Superior temporal gyrus (tissue), 1 donor: ENCODE data around the gene TMEM52.

ENCODE experiments used
- DNase-seq: peaks from one replicate; pipeline ENCODE4 v3.0.0-alpha.2; 2016; ENCODE audit errors: extremely low spot score

Gene TMEM52

GRCh38 chr1:1914971-1915692 is 3.9 kb downstream of the TMEM52 start, which contains the start of gene CALML6:
CALML6 (plus strand) TSS chr1:1915260; CDS start chr1:1915281, 21 bp downstream.
- no peak for DNase-seq

DNA sequence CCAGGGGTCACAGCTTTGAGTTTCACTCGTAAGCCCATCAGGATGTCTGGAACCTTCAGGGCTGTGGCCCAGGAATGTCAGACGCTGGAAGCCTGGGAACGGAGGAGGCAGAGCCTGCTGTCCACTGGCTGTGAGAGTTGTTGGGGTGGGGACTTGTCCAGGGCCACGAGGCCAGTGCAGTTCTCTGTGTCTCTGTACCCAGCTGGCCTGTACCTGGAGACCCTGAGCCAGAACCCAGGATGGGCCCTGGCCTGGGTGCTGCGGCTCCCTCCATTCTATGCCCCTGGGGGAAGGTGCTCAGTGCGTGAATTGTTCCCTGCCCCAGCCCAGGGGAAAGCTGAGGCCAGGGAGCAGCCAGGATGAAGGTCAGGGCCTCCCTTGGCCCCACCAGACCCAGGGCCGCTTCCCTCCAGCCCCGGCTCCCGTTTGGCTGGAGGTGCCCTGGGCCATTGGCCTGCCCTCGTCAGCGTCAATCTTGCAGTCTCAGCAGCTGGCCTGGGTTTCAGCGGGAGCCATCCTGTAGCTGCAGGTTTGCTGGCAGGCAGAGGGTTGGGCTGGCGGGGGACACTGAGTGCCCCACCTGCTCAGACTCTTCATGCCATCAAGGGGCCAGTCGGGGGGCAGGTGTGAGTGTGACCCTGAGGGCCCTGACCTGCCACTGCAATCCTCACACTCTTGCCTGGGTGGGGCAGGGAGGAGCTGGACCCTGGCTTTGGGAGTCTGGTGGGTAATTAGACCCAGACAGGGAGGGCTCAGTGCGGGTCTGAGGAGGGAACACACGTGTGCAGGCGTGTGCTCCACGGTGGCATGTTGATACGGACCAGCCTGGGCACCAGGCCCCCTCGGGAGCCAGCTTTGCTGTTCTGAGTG is 4.7 kb downstream of the TMEM52 start:
- DNase-seq, result no peak

GRCh38 chr1:1911350-1912041 is 7.6 kb downstream of the TMEM52 start:
- DNase-seq, result no peak

- no peak for DNase-seq
Observed at GRCh38 chr1:1910651-1911331, 8.3 kb downstream of the TMEM52 start.

DNA sequence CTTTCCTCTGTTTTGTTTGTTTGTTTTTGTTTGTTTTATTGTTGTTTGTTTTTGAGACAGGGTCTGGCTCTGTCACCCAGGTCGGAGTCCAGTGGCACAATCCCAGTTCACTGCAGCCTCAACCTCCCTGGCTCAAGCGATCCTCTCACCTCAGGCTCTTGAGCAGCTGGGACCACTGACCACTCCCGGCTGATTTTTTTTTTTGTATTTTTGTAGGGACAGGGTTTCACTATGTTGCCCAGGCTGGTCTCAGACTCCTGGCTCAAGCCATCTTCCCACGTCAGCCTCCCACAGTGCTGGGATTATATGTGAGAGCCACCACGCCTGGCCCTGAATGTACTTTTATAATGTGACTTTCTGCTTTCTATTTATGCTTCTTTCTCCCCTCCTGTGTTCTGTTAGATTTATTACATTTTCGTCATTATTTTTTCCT is 9.0 kb downstream of the TMEM52 start:
- DNase-seq, result no peak

DNA sequence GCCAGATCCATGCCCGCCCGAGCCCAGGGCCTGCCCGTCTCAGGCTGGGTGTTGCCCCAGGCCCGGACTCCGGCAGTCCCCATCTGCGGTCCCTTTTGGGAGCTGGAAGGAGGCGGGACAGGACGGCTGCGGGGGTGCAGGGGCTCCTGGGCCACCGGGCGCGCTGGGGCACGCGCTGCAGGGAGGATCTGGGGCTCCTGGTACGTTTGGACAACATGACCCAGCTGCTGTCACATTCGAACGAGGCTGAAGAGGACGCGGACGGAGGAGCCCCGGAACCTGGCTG is 10.6 kb downstream of the TMEM52 start:
- no peak for DNase-seq

DNA sequence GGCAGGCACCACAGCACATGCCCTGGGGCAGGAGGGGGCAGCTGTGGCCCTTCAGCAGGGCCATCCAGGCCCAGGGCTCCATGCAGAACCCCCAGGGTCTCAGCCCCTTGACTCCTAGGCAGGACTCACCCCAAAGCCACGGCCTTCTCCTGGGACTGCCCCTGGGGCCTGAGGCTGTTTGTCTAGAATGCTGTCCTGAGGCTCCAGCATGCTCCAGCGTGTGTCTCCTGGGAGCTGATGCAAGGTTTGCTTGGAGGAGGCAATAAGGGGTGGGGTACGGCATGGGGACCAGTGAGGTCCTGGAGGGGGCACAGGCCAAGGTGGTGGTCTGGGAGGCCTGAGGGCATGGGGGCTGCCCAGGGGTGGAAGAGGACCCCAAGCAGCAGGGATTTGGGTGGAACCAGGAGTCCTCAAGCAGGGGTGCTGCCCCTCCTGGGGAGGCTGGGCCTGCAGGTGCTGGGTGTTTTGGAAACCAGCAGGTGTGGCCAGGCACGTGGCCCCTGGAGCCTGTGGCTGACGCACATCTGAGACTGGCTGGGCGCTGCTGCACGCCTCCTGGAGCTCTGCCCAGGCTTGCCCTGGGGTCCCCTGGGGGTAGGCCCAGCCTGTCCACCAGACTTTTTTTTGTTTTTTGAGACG is 11.9 kb downstream of the TMEM52 start:
- DNase-seq, result no peak

DNA sequence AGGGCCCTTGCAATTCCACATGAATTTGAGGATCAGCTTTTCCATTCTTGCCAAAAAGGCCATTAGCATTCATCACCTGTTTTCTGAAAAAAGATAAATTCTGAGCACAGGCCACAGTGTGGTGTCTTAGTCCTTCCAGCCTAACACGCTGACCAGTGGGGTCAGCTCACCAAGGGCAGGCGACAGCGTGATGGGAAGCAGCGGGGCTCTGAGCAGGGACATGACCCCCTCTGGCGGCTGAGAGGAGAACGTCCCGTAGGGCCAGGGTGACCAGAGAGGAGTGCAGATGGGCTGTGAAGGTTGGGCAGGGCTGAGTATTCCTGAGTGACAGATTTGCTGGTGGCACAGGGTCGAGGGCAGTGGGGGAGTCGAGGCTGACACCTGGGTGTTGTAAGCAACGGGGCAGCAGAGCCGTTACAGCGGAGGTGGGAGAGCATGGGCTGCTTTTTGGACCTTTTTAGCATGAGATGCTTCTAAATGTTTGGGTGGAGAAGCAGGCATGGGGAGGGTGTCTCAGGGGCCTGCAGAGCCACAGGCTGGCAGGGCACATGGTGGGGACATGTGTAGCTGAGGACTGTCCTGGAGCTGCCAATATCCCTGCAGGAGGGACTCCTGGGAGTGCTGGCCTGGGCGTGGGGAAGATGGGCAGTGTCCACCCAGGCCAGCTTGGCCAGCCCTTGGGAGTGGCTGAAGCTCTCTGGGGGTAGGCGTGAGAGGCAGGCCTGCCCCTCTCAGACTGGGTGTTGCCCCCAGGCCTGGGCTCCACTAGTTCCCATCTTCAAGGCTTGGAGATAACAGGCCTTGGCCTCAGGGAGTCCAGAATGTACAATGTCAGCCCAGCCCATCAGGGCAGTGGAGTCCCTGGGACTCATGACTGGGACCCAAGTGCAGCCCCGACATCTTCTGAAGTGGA is 12.6 kb downstream of the TMEM52 start:
- peak; percentile 89 for DNase-seq

DNA sequence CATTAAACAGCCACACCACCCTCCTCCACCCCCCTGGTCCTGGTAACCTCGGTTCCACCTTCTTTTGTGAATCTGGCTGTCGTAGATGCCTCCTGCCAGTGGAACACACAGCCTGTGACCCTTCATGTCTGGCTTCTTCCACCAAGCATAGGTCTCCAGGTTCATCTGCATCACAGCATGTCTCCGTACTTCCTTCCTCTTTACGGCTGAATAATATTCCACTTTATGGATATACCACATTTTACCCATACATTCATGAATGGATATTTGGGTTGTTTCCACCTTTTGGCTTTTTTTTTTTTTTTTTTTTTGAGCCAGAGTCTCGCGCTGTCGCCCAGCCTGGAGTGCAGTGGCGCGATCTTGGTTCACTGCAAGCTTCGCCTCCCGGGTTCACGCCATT is 15.9 kb downstream of the TMEM52 start:
- no peak for DNase-seq

DNA sequence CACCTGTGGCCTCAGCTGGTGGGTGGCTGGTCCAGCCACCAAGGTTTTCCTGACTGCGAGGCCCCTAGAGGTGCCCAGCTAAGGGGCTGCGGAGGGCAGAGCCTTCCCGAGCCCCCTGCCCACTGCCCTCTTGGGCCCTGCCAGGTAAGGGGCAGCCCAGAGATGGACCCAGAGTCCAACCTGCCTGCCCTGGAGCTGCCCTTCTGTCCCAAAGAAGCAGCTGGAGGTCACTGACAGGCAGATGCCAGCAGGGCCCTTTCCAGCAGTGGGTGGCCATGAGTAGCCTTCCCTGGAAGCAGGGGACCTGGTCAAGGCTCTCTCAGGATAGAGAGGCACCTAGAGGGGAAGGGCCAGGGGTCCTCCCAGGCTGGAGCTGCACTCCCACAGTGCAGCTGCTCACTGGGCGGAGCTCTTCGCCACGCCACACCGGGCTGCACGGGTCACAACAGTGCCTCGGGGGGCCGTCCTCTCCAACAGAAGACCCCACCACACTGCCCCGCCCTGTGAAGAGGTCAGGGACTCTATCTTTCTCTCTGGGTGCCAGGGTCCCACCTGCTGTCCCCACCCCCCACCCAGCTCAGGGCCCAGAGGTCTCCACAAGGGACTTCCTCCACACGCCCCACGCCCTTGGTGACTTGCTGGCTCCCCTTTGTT is 17.3 kb downstream of the TMEM52 start:
- DNase-seq, result no peak

DNA sequence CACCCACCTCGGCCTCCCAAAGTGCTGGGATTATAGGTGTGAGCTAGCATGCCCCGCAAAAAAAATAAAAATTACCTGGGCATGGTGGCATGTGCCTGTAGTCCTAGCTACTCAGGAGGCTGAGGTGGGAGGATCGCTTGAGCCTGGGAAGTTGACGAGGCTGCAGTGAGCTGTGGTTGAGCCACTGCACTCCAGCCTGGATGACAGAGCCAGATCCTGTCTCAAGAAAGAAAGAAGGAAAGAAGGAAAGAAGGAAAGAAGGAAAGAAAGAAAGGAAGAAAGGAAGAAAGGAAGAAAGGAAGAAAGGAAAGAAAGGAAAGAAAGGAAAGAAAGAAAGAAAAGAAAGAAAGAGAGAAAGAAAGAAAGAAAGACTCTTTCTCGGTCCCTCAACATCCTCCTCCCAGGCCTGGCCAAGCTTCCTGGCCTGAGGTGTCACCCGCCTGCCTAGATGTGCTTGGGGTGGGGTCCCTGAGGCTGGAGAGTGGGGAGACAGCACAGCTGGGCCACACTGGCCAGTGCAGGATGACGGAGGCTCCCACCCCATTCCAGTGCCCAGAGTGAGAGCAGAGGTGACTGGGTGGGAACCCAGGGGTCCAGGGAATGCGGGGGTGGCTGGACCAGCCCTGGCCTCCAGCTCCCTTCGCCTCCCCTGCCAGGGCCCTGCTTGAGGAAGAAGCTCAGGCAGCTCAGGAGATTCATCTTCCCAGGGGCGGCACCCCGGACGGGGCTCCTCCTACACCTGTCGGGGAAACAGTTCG is 18.0 kb downstream of the TMEM52 start:
- DNase-seq, result no peak

- DNase-seq, result no peak
Observed at GRCh38 chr1:1899967-1900327, 19.1 kb downstream of the TMEM52 start.

- no peak for DNase-seq
Observed at GRCh38 chr1:1899266-1899966, 19.7 kb downstream of the TMEM52 start.

DNA sequence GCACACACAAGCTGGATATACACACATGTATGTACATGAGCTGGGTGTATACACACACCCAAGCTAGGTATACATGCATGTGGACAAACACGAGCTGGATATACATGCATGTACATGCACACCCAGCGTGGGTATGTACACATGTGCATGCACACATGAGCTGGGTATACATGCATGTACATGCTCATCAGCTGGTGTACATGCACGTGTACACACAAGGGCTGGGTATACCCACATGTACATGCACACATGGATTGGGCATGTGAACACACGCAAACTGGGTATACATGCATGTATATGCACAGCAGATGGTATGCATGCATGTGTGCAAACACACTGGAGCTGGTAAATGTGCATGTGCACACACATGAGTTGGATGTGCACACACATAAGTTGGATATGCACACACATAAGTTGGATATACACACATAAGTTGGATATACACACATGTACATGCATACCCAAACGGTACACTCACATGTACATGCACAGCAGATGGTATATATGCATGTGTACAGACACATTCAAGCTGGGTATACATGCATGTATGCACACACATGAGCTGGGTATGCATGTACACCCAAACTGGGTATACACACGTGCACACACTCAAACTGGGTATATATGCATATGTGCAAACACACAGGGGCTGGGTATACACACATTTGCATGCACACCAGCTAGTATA is 20.7 kb downstream of the TMEM52 start:
- no peak for DNase-seq

DNA sequence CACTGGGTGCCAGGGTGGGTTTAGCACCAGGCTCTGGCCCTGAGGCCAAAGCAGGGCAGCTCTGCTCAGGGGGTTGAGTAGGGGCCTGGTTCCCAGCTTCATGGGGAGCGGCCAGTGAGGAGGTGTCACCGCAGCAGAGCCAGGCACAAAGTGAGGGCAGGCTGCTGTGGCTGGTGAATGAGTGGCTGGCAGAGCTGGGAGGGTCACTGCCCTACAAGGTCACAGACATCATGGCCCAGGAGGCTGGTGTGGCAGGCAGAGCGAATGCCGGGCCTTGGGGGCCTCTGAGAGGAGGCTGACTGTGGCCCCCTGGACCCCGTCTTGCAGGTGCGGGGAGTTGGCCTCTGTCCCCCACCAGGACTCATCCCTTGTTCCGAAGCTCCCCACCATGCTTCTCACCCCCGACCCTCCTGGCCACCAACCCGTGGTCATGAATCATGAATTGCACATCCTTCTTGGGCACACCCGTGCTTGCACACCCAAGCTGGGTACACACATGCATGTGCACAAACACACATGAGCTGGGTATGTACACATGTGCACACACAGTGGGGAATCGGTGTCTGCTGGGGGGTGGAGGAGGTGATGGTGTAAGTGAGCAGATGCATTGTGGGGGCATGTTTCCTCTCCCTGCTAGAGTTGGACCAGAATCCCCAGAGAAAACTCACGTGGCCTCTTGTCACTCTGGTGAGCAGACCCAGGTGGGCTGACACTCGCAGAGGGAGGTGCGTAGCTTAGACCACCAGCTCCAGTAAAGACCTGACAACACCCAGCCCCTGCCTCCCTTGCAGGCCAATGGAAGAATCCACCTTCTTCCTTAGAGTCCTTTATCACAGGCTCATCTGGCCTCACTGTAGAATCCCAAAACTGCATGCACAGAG is 23.4 kb downstream of the TMEM52 start:
- DNase-seq, result no peak

- DNase-seq, result no peak
Observed at GRCh38 chr1:1895060-1895418, 24.0 kb downstream of the TMEM52 start.
